Occipital lobe (tissue), 3 donors: ENCODE measurements around the gene SCN11A. TPM values are rescaled to one million over a fixed set of nuclear protein-coding genes. Genes with fewer than 3 reads are reported as not detected.

Experiments used
- DNase-seq: peaks from one replicate; lab custom pipeline; 2025; lab: John Stamatoyannopoulos, UW
- small RNA-seq: library from RNA; depleted of rRNA; stranded (forward); fragments of <200 nt; gene quantifications from one replicate; pipeline ENCODE3, GENCODE V24; 2014
- total RNA-seq: library from RNA; depleted of rRNA; stranded (reverse); fragments of >200 nt; gene quantifications from one replicate; pipeline ENCODE4 v1.2.3, GENCODE V29; 2014

SCN11A gene
- total RNA-seq, 1 donor from 2014 or later, result 0.31 TPM

GRCh38 chr3:39005295-39005694 lies 46.4 kb downstream of the SCN11A start:
- DNase-seq, result no peak

Small RNA genes within 50 kb of the gene (small RNA-seq; reads per million reads assigned to genes)
- gene RNU6-1227P, result not detected

Other genes starting within 250 kb of the SCN11A start
- gene SCN10A, start 235.7 kb downstream of the SCN11A start, total RNA-seq, result not detected
- gene WDR48, start 72 bp upstream of the SCN11A start, total RNA-seq, result 118 TPM
- 28.7 TPM for gene GORASP1, start 55.7 kb upstream of the SCN11A start, total RNA-seq
- gene TTC21A, start 55.7 kb upstream of the SCN11A start, total RNA-seq, result 2.5 TPM
- 5.9 TPM for gene CSRNP1, start 101.6 kb upstream of the SCN11A start, total RNA-seq
- gene XIRP1, start 140.7 kb upstream of the SCN11A start, total RNA-seq, result not detected
- 11.4 TPM for gene CX3CR1, start 228.1 kb upstream of the SCN11A start, total RNA-seq